ENCODE measurements around the gene VAV3.
A peak's percentile ranks its signal among the peaks of the same experiment; 100 is the strongest.

VAV3 gene

DNA sequence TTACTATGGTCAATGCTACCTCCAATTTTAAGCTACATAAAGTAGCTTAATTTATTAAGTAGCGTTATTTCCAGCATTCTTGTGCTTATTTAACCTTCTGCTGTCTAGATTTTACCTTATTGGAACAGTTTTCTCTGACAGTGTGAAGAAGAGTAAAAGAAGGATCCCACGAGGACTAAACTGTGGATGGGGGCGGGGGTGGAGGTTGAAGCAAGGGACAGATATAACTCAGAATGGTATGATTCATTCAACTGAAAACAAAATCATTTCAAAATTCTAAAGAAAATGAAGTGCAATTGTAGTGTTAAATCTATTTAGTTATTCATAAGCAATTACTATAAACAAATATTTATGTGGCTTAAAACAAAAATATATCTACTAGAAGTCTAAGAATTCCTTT lies 11.5 kb upstream of the VAV3 start:
- DNase-seq (ENCODE audit: low read depth): no peak
- TF ChIP-seq, protein P1, sequence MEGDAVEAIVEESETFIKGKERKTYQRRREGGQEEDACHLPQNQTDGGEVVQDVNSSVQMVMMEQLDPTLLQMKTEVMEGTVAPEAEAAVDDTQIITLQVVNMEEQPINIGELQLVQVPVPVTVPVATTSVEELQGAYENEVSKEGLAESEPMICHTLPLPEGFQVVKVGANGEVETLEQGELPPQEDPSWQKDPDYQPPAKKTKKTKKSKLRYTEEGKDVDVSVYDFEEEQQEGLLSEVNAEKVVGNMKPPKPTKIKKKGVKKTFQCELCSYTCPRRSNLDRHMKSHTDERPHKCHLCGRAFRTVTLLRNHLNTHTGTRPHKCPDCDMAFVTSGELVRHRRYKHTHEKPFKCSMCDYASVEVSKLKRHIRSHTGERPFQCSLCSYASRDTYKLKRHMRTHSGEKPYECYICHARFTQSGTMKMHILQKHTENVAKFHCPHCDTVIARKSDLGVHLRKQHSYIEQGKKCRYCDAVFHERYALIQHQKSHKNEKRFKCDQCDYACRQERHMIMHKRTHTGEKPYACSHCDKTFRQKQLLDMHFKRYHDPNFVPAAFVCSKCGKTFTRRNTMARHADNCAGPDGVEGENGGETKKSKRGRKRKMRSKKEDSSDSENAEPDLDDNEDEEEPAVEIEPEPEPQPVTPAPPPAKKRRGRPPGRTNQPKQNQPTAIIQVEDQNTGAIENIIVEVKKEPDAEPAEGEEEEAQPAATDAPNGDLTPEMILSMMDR (IDR thresholded peaks at IDR 0.05; ENCODE audit: control insufficient read depth, extremely low read depth, insufficient read depth): no peak
- no peak overlapping the region for H3K4me3 ChIP-seq (ENCODE audit: low read depth, low read length)

DNA sequence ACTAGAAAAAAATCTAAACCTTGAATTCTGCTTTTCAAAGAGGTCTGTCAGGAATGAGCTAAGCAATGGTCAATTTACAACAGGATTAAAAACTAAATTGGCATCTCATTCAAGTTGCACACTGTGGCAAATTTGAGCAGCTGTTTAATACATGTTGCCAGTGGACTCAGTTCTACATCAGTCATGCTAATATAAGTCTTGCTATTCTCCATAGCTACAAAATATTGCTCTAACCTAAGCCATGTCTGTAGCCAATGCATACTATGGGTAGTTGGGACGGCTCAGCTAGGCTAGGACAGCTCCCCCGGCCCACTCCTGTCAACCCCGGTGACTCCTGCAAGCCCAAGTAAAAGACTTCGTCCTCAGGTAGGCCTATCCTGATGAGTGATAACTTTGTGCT lies 10.9 kb upstream of the VAV3 start:
- TF ChIP-seq, protein P1 (IDR thresholded peaks at IDR 0.05; ENCODE audit: control insufficient read depth, extremely low read depth, insufficient read depth): no peak
- no peak overlapping the region for H3K4me3 ChIP-seq (ENCODE audit: low read depth, low read length)
- no peak for DNase-seq (ENCODE audit: low read depth)

DNA sequence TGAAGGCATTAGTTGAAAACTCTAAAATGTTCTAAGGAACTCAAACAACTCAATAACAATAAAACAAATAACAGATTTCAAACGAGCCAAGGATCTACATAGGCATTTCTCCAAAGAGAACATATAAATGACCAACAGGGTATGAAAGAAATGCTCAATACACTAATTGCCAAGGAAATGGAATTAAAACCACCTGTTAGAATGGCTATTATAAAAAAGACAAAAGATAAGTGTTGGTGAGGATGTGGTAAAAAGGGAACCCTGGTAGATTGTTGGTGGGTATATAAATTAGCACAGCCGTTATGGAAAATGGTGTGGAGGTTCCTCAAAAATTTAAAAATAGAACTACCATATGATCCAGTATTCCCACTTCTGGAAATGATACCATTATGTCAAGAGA lies 9.1 kb upstream of the VAV3 start:
- no peak for DNase-seq (ENCODE audit: low read depth)
- TF ChIP-seq, protein P1 (IDR thresholded peaks at IDR 0.05; ENCODE audit: control insufficient read depth, extremely low read depth, insufficient read depth): no peak
- H3K4me3 ChIP-seq (ENCODE audit: low read depth, low read length): no peak overlapping the region

DNA sequence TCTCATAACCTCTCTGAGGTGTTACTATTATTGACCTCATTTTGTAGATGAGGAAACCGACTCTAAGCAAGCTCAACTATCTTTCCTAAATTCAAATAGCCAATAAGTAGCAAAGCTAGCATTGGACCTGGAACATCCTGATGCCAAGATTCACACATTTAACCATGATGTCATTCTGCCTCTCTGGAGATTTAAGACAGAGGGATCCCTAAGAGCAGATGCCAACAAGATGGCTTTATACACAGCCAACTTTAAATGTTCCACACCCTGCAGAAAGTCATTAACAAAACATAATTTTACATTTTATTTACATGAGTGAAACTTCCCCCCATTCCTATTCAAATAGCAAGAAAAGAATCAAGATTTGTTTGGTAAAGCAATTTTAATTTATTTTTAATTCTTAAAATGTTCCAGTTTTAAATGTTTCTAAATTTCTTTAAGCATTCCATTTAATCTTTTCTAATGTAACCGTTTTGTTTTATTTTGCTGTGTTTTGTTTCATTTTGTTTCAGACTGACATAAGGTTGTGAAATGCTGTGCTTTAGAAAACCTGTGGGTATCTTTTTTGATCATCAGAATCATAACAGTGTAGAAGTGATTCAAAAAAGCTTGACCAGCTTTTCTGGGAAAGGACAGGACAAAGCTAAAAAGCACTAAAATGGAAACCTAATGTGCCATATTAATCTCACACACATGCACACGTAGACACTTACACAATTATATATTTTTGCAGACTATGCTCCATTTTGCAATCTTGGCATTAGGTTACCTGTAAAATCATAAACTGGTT lies 7.6 kb upstream of the VAV3 start:
- TF ChIP-seq, protein P1 (IDR thresholded peaks at IDR 0.05; ENCODE audit: control insufficient read depth, extremely low read depth, insufficient read depth): no peak
- DNase-seq (ENCODE audit: low read depth): no peak
- no peak overlapping the region for H3K4me3 ChIP-seq (ENCODE audit: low read depth, low read length)

DNA sequence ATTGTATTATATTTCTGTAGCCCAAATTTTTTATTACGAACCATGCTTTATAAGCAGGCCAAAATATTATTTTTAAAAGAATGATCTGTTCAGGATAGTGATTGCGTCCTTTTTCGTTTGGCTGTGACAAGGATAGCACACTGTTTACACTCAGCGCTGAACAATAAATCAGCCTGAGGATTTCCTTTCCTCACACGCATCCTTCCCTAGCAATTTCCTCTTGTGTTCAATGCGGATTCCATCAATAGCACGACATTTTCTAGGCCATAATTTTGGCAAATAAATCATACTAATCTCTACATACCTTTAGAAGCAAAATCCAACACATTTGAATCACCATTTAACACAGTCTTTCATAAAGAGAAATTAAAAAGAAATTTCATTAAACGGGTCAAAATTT lies 1.6 kb upstream of the VAV3 start:
- DNase-seq (ENCODE audit: low read depth): no peak
- no peak overlapping the region for H3K4me3 ChIP-seq (ENCODE audit: low read depth, low read length)
- TF ChIP-seq, protein P1 (IDR thresholded peaks at IDR 0.05; ENCODE audit: control insufficient read depth, extremely low read depth, insufficient read depth): no peak

- H3K4me3 ChIP-seq (ENCODE audit: low read depth, low read length): peak overlapping the region; percentile 35; the same call in 1 of the 2 replicates
- TF ChIP-seq, protein P1 (IDR thresholded peaks at IDR 0.05; ENCODE audit: control insufficient read depth, extremely low read depth, insufficient read depth): no peak
Measured at GRCh38 chr1:107964336-107965109, 457 bp downstream of the VAV3 start.

More at GRCh38 chr1:107964336-107965109, 457 bp downstream of the VAV3 start:
- DNase-seq (ENCODE audit: low read depth): no peak

All from LNCaP clone FGC (cell line).